ENCODE measurements around the gene FCER1G.
A peak's percentile ranks its signal among the peaks of the same experiment; 100 is the strongest.

FCER1G gene

GRCh38 chr1:161172349-161172748 lies 42.7 kb upstream of the FCER1G start:
- no peak overlapping the region for H3K4me3 ChIP-seq (ENCODE audit: low read depth, low read length)
- no peak for TF ChIP-seq CTCF (IDR thresholded peaks at IDR 0.05; ENCODE audit: low read depth, low read length)
- in situ Hi-C loops (cut with HindIII; ENCODE audit: low sequenced_read_pairs): no loop called here
- no peak for DNase-seq (ENCODE audit: low read depth, low spot score)

- in situ Hi-C loops (cut with HindIII; ENCODE audit: low sequenced_read_pairs): no loop called here
- no peak overlapping the region for H3K4me3 ChIP-seq (ENCODE audit: low read depth, low read length)
- TF ChIP-seq CTCF (IDR thresholded peaks at IDR 0.05; ENCODE audit: low read depth, low read length): no peak
- DNase-seq (ENCODE audit: low read depth, low spot score): peak; percentile 73
Observed at GRCh38 chr1:161172776-161173376, 42.2 kb upstream of the FCER1G start.

- no peak overlapping the region for H3K4me3 ChIP-seq (ENCODE audit: low read depth, low read length)
- DNase-seq (ENCODE audit: low read depth, low spot score): no peak
- in situ Hi-C loops (cut with HindIII; ENCODE audit: low sequenced_read_pairs): no loop called here
- no peak for TF ChIP-seq CTCF (IDR thresholded peaks at IDR 0.05; ENCODE audit: low read depth, low read length)
Observed at GRCh38 chr1:161173711-161174110, 41.4 kb upstream of the FCER1G start.

- DNase-seq (ENCODE audit: low read depth, low spot score): no peak
- TF ChIP-seq CTCF (IDR thresholded peaks at IDR 0.05; ENCODE audit: low read depth, low read length): no peak
- in situ Hi-C loops (cut with HindIII; ENCODE audit: low sequenced_read_pairs): no loop called here
- H3K4me3 ChIP-seq (ENCODE audit: low read depth, low read length): no peak overlapping the region
Observed at GRCh38 chr1:161174911-161175310, 40.2 kb upstream of the FCER1G start.

GRCh38 chr1:161175771-161176453 lies 39.2 kb upstream of the FCER1G start:
- peak overlapping the region; percentile 96 for H3K4me3 ChIP-seq (ENCODE audit: low read depth, low read length)
- in situ Hi-C loops (cut with HindIII; ENCODE audit: low sequenced_read_pairs): no loop called here
- DNase-seq (ENCODE audit: low read depth, low spot score): no peak
- no peak for TF ChIP-seq CTCF (IDR thresholded peaks at IDR 0.05; ENCODE audit: low read depth, low read length)

- H3K4me3 ChIP-seq (ENCODE audit: low read depth, low read length): peak overlapping the region; percentile 96
- no peak for TF ChIP-seq CTCF (IDR thresholded peaks at IDR 0.05; ENCODE audit: low read depth, low read length)
- DNase-seq (ENCODE audit: low read depth, low spot score): no peak
- in situ Hi-C loops (cut with HindIII; ENCODE audit: low sequenced_read_pairs): no loop called here
Observed at GRCh38 chr1:161176468-161177111, 38.5 kb upstream of the FCER1G start.
